ENCODE measurements around the gene WDR36.

Gene WDR36

DNA sequence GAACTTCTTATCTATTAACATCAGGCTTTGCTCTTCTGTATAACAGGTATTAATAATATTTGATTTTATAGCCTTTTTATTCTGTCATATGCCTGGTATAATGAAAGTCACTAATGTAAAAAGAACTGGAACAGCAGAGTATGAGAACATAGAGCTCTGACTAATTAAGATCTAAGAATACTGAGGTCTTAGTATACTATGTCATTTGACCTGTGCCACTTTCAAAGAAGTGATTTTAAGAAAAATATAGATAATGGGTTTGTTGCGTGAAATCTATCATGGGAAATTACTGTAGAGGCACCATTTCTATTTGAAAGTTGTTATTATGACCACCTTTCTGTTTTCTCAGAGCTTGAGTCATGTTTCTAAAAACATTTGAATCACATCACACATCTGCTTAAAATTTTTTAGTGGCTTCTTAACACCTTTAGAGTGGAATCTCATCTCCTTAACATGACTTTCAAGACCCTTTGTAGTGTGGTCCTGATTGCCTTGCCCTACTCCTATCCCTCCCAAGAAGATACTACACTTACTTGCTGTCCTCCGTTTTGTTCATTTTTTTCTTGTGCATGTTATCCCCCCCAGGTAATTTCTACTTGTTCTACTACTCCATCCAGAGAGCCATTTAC is 14.3 kb downstream of the WDR36 start:
- no peak for DNase-seq (ENCODE audit: low read depth)

DNA sequence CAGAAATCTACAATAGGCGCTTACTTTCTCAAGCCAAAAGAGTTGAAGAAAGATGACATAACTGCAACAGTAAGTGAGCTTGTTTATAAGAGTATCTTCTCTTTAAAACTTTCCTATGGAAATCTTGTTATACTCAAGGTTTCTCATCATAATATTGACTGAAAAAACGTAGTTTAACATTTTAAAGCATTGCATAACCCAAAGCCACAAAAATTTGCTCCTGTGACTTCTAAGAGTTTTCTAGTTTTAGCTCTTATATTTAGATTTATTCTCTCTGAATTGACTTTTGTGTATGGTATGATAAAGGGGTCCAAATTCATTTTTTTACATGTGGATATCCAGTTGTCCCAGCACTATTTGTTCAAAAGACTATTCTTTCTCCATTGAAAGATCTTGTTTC is 15.2 kb downstream of the WDR36 start:
- no peak for DNase-seq (ENCODE audit: low read depth)

GRCh38 chr5:111111956-111112355 is 19.8 kb downstream of the WDR36 start:
- no peak for DNase-seq (ENCODE audit: low read depth)

DNA sequence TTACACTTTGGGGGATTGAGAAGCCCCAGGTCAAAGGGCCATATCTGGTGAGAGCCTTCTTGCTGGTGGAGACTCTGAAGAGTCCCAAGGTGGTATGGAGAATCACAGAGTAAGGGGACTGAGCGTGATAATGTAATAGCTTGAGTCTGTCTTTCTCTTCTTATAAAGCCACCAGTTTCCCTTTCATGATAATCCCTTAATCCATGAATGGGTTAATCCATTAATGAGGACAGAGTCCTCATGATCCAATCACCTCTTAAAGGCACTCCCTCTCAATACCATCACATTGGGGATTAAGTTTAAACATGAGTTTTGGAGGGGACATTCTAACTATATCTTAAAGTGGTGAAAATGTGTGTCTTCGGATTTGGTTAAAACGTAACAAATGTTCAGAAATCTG is 21.5 kb downstream of the WDR36 start:
- DNase-seq (ENCODE audit: low read depth): no peak

- no peak for DNase-seq (ENCODE audit: low read depth)
Observed at GRCh38 chr5:111115229-111115628, 23.1 kb downstream of the WDR36 start.

- DNase-seq (ENCODE audit: low read depth): no peak
Observed at GRCh38 chr5:111116550-111116949, 24.4 kb downstream of the WDR36 start.

- DNase-seq (ENCODE audit: low read depth): no peak
Observed at GRCh38 chr5:111117136-111117535, 25.0 kb downstream of the WDR36 start.

DNA sequence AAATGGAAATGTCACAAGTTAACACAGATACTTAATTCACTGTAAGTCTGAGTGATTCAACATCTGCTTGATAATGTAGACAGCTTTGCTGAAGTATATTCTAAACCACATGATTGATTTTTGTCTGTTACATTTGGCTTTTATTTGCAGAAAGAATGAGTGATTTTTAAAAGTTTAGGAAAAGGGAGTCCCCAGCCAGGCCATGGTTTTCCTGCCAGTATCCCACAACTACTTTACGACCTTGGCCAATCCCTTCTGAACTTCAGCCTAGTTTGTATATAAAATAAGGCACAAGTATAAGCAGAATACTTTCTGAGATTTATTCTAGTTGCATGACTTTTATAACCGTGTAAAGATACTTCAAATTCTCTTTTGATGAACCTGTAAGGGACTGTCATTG is 27.1 kb downstream of the WDR36 start:
- no peak for DNase-seq (ENCODE audit: low read depth)

GRCh38 chr5:111119856-111120255 is 27.7 kb downstream of the WDR36 start:
- DNase-seq (ENCODE audit: low read depth): no peak

DNA sequence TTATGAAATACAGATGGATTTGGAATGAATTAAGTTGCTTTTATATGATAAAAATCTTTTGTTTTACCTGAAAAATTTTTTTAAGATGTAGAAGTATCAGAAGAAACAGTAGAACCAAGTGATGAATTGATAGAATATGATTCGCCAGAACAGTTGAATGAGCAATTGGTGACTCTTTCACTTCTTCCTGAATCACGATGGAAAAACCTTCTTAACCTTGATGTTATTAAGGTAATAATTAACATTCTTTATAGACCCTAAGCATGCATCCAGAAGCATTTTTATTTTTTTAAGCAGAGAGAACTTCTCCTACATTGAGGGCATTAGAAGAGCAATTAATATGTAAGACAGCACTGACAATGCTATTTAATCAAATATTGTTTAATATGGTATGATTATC is 28.8 kb downstream of the WDR36 start:
- DNase-seq (ENCODE audit: low read depth): no peak

- DNase-seq (ENCODE audit: low read depth): no peak
Observed at GRCh38 chr5:111121926-111122325, 29.8 kb downstream of the WDR36 start.

- DNase-seq (ENCODE audit: low read depth): no peak
Observed at GRCh38 chr5:111122398-111122797, 30.2 kb downstream of the WDR36 start.

DNA sequence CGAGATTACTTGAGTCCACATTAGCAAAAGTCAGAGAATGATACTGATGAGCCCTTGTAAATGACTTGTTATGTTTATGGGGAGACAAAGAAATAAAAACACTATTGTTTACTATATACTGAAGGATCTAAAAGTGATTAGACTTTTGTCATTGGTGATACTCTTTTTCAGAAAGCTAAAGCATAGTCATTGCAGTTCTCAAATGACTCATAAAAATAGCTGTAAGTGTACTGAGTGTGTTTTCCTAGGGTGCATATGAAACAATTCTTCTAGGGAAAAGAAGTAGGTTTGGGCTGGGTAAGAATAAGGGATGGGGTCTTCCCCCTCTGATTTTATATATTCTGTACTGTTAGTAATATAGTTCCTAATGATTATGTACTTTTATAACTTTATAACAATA is 32.6 kb downstream of the WDR36 start:
- no peak for DNase-seq (ENCODE audit: low read depth)

DNA sequence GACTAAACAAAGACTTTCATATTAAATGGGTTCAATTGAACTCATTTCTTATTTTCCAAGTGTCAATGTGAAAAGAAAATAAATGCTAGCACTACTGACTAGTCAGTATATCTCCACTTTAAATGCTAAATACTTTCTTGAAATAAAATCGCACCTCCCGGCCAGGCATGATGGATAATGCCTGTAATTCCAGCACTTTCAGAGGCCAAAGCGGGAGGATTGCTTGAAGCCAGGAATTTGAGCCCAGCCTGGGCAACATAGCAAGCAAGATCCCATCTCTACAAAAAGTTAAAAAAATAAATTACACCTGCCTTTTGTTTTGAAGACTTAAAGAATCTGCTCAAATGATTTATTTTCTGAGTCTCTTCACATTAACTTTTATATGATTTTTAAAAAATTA is 34.7 kb downstream of the WDR36 start:
- DNase-seq (ENCODE audit: low read depth): no peak

GRCh38 chr5:111127453-111128195 is 35.5 kb downstream of the WDR36 start:
- no peak for DNase-seq (ENCODE audit: low read depth)

- DNase-seq (ENCODE audit: low read depth): no peak
Observed at GRCh38 chr5:111129938-111130337, 37.8 kb downstream of the WDR36 start.

DNA sequence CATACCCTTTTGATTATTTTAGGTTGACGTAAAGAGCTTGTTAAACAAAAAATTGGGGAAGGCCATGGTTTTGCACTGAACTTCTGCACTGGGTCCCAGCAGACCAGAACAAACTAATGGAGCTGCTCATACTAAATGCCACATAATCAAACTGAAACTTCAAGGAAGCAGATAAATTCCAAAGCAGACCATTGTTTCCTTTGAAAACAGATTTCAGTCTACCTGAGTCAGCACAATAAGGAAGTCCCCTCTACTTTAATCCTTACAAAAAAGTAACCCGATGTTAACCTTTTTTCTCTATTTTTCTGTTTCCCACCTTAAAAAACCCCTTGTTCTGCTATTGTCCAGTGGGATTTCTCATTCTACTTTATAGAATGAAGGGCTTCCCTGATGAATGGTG is 39.2 kb downstream of the WDR36 start:
- DNase-seq (ENCODE audit: low read depth): no peak

DNA sequence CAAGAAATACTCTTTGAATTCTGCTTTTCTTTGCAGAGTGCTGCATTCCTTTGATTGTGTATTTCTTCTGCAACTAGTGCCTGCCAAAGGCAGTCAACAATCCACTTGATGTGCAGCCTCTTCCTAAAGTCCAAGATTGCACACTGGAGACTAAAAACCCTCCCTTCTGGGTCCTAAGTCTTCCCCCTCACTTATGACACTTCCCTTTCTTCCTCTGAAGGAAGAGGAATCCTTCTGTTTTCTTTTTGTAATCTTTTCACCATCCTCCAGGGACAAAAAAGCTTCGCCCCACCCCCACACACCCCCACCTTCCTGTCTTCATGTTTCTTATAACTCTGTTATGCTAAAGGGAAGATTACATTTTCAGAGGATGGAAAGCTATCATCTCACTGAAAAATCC is 39.9 kb downstream of the WDR36 start:
- no peak for DNase-seq (ENCODE audit: low read depth)

- DNase-seq (ENCODE audit: low read depth): no peak
Observed at GRCh38 chr5:111132731-111133435, 40.7 kb downstream of the WDR36 start.

DNA sequence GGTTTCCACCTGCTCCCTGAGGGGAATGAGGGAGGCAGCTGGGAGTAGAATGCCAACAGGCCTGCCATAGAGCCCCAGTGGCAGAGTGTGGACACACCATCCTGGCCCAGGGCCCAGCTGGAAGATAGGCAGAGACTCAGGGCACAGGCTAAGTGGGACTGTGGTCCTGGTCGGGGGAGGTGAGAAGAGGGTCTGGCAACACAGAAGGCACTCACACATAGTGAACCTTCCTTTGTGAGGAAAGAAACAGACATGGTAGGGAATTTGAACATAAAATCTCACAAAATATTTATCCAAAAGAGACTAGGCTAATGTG is 41.2 kb downstream of the WDR36 start:
- no peak for DNase-seq (ENCODE audit: low read depth)

DNA sequence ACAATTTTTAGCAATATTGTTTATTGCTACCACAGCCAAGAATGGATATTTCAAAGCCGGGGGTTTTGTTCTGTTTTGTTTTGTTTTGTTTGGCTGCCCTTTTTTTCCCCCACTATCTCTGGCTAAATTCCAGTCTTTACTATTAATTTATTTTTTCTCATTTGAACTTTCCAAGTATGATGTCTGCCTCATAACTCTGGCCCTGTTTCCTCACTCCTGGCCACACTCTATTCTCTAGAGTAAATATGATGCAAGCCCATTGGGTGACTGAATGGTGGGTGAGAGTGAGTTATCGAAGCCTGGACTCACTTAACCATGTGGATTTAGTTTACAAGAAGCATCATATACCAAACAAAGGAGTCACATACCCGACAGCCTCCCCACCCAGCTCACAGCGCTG is 41.9 kb downstream of the WDR36 start:
- DNase-seq (ENCODE audit: low read depth): peak; percentile 76

GRCh38 chr5:111134864-111135263 is 42.7 kb downstream of the WDR36 start:
- DNase-seq (ENCODE audit: low read depth): no peak

DNA sequence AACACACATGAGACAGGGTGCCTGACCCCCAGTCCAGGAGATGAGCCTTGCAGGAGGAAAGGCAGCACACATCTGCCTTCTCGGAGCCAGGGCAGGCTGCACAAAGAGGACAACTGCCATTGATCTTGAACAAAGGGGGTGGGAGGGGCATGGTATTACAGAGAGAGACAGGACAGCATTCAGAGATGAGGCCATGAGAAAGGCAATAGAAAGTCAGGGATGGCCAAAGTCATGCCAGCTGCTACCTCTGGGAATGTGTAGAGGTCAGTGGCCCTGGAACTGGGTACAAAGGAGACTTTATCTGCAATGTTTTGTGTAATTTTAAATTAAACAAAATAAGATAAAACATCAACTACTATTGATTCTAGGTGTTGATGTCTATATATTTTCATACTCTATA is 43.2 kb downstream of the WDR36 start:
- no peak for DNase-seq (ENCODE audit: low read depth)

DNA sequence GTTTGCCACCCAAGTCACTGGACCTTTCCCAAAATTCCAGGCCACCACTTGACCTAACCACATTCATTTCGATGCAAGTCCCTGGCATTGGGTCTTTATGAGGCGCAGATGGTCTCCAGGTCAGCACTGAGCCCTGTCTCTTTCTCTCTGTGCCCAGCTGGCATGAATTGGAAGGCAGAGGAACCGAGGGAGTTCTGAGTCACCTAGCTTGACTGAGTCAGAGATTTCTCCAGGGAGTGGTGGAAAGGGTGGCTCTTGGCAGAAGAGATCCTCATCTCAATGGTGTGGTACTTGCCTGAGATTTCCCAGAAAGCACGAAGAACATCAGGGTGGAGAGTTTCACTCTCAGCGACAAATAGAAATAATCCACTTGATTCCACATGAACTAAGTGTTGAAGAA is 43.8 kb downstream of the WDR36 start:
- DNase-seq (ENCODE audit: low read depth): peak; percentile 40
